Muscle of leg (tissue), 11 donors: ENCODE measurements around the gene POU2F2. TPM values are rescaled to one million over a fixed set of nuclear protein-coding genes. Genes with fewer than 3 reads are reported as not detected.

Experiments
- DNase-seq: peaks from one replicate; pipeline ENCODE4 v3.0.0; 2013
- H3K27ac ChIP-seq: one replicate; pipeline ENCODE4 v1.5.1; 2013; ENCODE audit warnings: mild to moderate bottlenecking, low read length, control low read depth
- H3K27me3 ChIP-seq: one replicate; pipeline ENCODE4 v1.6.1; 2013; ENCODE audit warnings: low read length; ENCODE audit not compliant: control insufficient read depth, insufficient read depth
- H3K36me3 ChIP-seq: one replicate; pipeline ENCODE4 v1.6.1; 2013; ENCODE audit warnings: low read length; ENCODE audit not compliant: control insufficient read depth, insufficient read depth
- H3K4me1 ChIP-seq: one replicate; pipeline ENCODE4 v1.6.1; 2013; ENCODE audit warnings: low read length; ENCODE audit not compliant: control insufficient read depth, insufficient read depth
- H3K4me3 ChIP-seq: one replicate; pipeline ENCODE4 v1.5.1; 2013; ENCODE audit warnings: low read length, control low read depth
- H3K9me3 ChIP-seq: replicated peaks from 2 replicates; pipeline ENCODE4 v1.6.1; 2013; ENCODE audit warnings: low read depth, low read length; ENCODE audit not compliant: control insufficient read depth
- WGBS: methylation state at CpG from one replicate; pipeline ENCODE4 v1.1.5; 2013; ENCODE audit warnings: missing lambda C conversion rate; ENCODE audit not compliant: insufficient coverage; 5-methylcytosine and 5-hydroxymethylcytosine counted together
- polyA plus RNA-seq, 8 donors: library from polyadenylated mRNA; unstranded; fragments of 120-200 nt; gene quantifications; one replicate each; pipeline versions ENCODE4 v1.2.1 to v1.2.3, GENCODE V29; 2013; ENCODE audit warnings: inconsistent platforms in 1 of 8, low replicate concordance in 1 of 8; ENCODE audit not compliant: insufficient read length in 8 of 8, insufficient read depth in 1 of 8
- total RNA-seq: library from RNA; stranded (reverse); fragments of 120-200 nt; gene quantifications from one replicate; pipeline ENCODE4 v1.2.4, GENCODE V29; 2013

POU2F2 gene
- total and polyA plus RNA-seq, 9 donors: 0.35 to 1.7 (median 1.2) TPM

GRCh38 chr19:42071247-42071646 is 61.0 kb downstream of the POU2F2 start:
- 89% methylated on average over 8 of the region's 12 CpGs for WGBS
- H3K4me1 ChIP-seq: peaks cover 25% of the 10 kb centered on the region
- no peak overlapping the region for H3K27ac ChIP-seq
- H3K9me3 ChIP-seq: no peaks in the 10 kb centered on the region
- no peak for DNase-seq
- no peaks in the 10 kb centered on the region for H3K36me3 ChIP-seq
- no peak overlapping the region for H3K4me3 ChIP-seq
- H3K27me3 ChIP-seq: peaks cover 24% of the 10 kb centered on the region

- Histone ChIP-seq H3K9me3 (no peaks in the 10 kb centered on the region), H3K36me3 (no peaks in the 10 kb centered on the region), H3K4me1 (peaks cover 20% of the 10 kb centered on the region), H3K4me3 (peak within 1 kb of the TSS; percentile 33), H3K27ac (no peak within 1 kb of the TSS), H3K27me3 (peaks cover 24% of the 10 kb centered on the region)
- DNase-seq: peak; percentile 50
- 2% methylated on average over 22 of the region's 29 CpGs for WGBS
Observed at GRCh38 chr19:42069619-42070351, 62.5 kb downstream of the POU2F2 start, which contains the start of gene GRIK5. Gene GRIK5 (minus strand): TSS chr19:42070206. CDS start chr19:42065770, 4,436 bp downstream.

GRCh38 chr19:42068756-42069571 is 63.3 kb downstream of the POU2F2 start:
- 5% methylated on average over 21 of the region's 29 CpGs for WGBS
- no peak for DNase-seq
- peaks cover 24% of the 10 kb centered on the region for H3K27me3 ChIP-seq

GRCh38 chr19:42068361-42068755 is 63.9 kb downstream of the POU2F2 start:
- H3K4me3 ChIP-seq: peak overlapping the region; percentile 33
- no peaks in the 10 kb centered on the region for H3K9me3 ChIP-seq
- no peak overlapping the region for H3K27ac ChIP-seq
- H3K4me1 ChIP-seq: peaks cover 17% of the 10 kb centered on the region
- DNase-seq: no peak
- WGBS: 30% methylated on average over 8 of the region's 8 CpGs
- H3K36me3 ChIP-seq: no peaks in the 10 kb centered on the region
- H3K27me3 ChIP-seq: peaks cover 24% of the 10 kb centered on the region

More at GRCh38 chr19:42068756-42069571, 63.3 kb downstream of the POU2F2 start:
- Histone ChIP-seq H3K4me3 (peak overlapping the region; percentile 33), H3K27ac (peak overlapping the region; percentile 20), H3K4me1 (peaks cover 17% of the 10 kb centered on the region), H3K9me3 (no peaks in the 10 kb centered on the region), H3K36me3 (no peaks in the 10 kb centered on the region)

GRCh38 chr19:42067315-42067888 is 64.8 kb downstream of the POU2F2 start:
- 71% methylated on average over 6 of the region's 6 CpGs for WGBS
- no peak overlapping the region for H3K4me3 ChIP-seq
- H3K9me3 ChIP-seq: no peaks in the 10 kb centered on the region
- H3K27ac ChIP-seq: no peak overlapping the region
- H3K27me3 ChIP-seq: peaks cover 24% of the 10 kb centered on the region
- no peaks in the 10 kb centered on the region for H3K36me3 ChIP-seq
- DNase-seq: no peak
- H3K4me1 ChIP-seq: peaks cover 17% of the 10 kb centered on the region

- Histone ChIP-seq H3K27ac (no peak overlapping the region), H3K9me3 (no peaks in the 10 kb centered on the region), H3K27me3 (peaks cover 24% of the 10 kb centered on the region), H3K4me3 (no peak overlapping the region), H3K36me3 (no peaks in the 10 kb centered on the region), H3K4me1 (peaks cover 17% of the 10 kb centered on the region)
- 76% methylated on average over 4 of the region's 9 CpGs for WGBS
- peak; percentile 20 for DNase-seq
Observed at GRCh38 chr19:42066075-42066754, 66.0 kb downstream of the POU2F2 start.

- DNase-seq: no peak
- no peaks in the 10 kb centered on the region for H3K9me3 ChIP-seq
- H3K4me3 ChIP-seq: no peak overlapping the region
- no peak overlapping the region for H3K27ac ChIP-seq
- WGBS: 100% methylated on average over 3 of the region's 9 CpGs
- peaks cover 17% of the 10 kb centered on the region for H3K4me1 ChIP-seq
- H3K27me3 ChIP-seq: peaks cover 22% of the 10 kb centered on the region
- H3K36me3 ChIP-seq: no peaks in the 10 kb centered on the region
Observed at GRCh38 chr19:42065511-42065910, 66.7 kb downstream of the POU2F2 start.

- Histone ChIP-seq H3K4me1 (peaks cover 12% of the 10 kb centered on the region), H3K27ac (no peak overlapping the region), H3K27me3 (peaks cover 22% of the 10 kb centered on the region), H3K4me3 (no peak overlapping the region), H3K36me3 (no peaks in the 10 kb centered on the region), H3K9me3 (no peaks in the 10 kb centered on the region)
- no peak for DNase-seq
- WGBS: 85% methylated on average over 13 of the region's 13 CpGs
Observed at GRCh38 chr19:42065051-42065450, 67.2 kb downstream of the POU2F2 start.

- WGBS: 71% methylated on average over 5 of the region's 6 CpGs
- Histone ChIP-seq H3K9me3 (no peaks in the 10 kb centered on the region), H3K4me1 (peaks cover 7% of the 10 kb centered on the region), H3K36me3 (no peaks in the 10 kb centered on the region), H3K27ac (no peak overlapping the region), H3K27me3 (peaks cover 18% of the 10 kb centered on the region), H3K4me3 (no peak overlapping the region)
- DNase-seq: no peak
Observed at GRCh38 chr19:42064432-42064831, 67.8 kb downstream of the POU2F2 start.
